Measurements from ENCODE around the gene SLC35A4.

The SLC35A4 gene, protein sequence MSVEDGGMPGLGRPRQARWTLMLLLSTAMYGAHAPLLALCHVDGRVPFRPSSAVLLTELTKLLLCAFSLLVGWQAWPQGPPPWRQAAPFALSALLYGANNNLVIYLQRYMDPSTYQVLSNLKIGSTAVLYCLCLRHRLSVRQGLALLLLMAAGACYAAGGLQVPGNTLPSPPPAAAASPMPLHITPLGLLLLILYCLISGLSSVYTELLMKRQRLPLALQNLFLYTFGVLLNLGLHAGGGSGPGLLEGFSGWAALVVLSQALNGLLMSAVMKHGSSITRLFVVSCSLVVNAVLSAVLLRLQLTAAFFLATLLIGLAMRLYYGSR

GRCh38 chr5:140564196-140565023 is at the start of gene SLC35A4, which contains the start of gene APBB3:
Gene SLC35A4 (plus strand): TSS chr5:140564828. CDS start chr5:140567170, 2,342 bp downstream.
Gene APBB3 (minus strand): TSS chr5:140564598. CDS start chr5:140564245, 353 bp downstream.
- no peak for TF ChIP-seq CTCF (IDR thresholded peaks at IDR 0.05; ENCODE audit: low read depth, low read length)
- H3K4me3 ChIP-seq (ENCODE audit: low read depth, low read length) = peak within 1 kb of the TSS; percentile 96

DNA sequence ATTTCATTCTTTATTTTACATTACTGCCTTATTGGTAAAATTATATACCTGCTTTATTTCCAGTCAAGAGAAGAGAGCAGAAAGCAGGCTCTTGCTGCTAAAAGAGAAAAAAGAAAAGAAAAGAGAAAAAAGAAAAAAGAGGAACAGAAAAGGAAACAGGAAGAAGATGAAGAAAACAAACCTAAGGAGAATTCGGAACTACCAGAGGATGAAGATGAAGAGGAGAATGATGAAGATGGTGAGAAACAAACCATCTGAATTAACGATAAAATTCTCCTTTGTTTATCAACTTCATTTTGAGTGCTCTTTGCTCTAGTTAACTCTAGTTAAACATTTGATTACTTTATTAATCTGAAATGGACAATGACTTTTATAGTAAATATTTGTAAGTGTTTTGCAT is 40.6 kb upstream of the SLC35A4 start:
- no peak for TF ChIP-seq CTCF (IDR thresholded peaks at IDR 0.05; ENCODE audit: low read depth, low read length)
- H3K4me3 ChIP-seq (ENCODE audit: low read depth, low read length) = no peak overlapping the region

- TF ChIP-seq CTCF (IDR thresholded peaks at IDR 0.05; ENCODE audit: low read depth, low read length) = no peak
Measured at GRCh38 chr5:140540227-140540626, 24.4 kb upstream of the SLC35A4 start.

DNA sequence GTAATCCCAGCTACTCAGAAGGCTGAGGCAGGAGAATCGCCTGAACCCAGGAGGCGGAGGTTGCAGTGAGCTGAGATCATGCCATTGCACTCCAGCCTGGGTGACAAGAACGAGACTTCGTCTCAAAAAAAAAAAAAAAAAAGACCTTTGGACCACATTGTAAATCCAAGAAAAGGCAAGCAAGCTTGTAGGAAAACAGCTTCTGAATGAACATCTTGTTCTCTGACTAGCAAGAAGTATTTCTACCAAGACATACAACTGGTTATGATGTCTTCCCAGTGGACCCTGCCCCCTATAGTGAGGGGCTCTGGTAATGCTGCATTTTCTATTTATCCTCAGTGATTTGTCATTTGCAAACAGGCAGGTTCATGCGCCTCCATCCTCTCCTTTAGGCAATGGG is 21.7 kb upstream of the SLC35A4 start:
- no peak overlapping the region for H3K4me3 ChIP-seq (ENCODE audit: low read depth, low read length)
- TF ChIP-seq CTCF (IDR thresholded peaks at IDR 0.05; ENCODE audit: low read depth, low read length) = no peak

More at GRCh38 chr5:140540227-140540626, 24.4 kb upstream of the SLC35A4 start:
- H3K4me3 ChIP-seq (ENCODE audit: low read depth, low read length) = no peak overlapping the region

DNA sequence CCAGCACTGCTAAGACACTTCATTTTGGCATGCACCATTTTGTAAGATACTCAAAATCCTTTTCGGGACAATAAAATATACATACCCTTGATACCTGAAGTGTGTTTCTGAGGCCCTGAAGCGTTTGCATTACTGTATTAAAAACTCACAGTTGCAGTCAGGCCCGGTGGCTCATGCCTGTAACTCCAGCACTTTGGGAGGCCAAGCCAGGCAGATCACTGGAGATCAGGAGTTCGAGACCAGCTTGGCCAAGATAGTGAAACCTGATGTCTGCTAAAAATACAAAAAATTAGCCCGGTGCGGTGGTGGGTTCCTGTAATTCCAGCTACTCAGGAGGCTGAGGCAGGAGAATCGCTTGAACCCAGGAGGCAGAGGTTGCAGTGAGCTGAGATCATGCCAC is 19.6 kb upstream of the SLC35A4 start:
- no peak overlapping the region for H3K4me3 ChIP-seq (ENCODE audit: low read depth, low read length)
- no peak for TF ChIP-seq CTCF (IDR thresholded peaks at IDR 0.05; ENCODE audit: low read depth, low read length)

DNA sequence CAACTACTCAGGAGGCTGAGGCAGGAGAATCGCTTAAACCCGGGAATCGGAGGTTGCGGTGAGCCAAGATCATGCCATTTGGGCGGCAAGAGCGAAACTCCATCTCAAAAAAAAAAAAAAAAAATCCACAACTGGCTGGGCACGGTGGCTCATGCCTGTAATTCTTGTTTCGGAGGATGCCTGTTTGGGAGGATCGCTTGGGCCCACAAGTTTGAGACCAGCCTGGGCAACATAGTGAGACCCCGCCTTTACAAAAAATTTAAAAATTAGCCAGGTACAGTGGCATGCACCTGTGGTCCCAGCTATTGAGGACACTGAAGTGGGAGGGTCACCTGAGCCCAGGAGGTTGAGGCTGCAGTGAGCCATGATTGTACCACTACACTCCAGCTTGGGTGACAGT is 19.0 kb upstream of the SLC35A4 start:
- TF ChIP-seq CTCF (IDR thresholded peaks at IDR 0.05; ENCODE audit: low read depth, low read length) = no peak
- no peak overlapping the region for H3K4me3 ChIP-seq (ENCODE audit: low read depth, low read length)

Data from WI38 (cell line).